GM21515 (cell line): Measurements from ENCODE around the gene TP53TG5.

Experiments used
- ATAC-seq: cut with Tn5 transposase; IDR thresholded peaks from one replicate; pipeline ENCODE4 v1.9.1; 2021; ENCODE audit not compliant: unreplicated experiment

TP53TG5 gene

DNA sequence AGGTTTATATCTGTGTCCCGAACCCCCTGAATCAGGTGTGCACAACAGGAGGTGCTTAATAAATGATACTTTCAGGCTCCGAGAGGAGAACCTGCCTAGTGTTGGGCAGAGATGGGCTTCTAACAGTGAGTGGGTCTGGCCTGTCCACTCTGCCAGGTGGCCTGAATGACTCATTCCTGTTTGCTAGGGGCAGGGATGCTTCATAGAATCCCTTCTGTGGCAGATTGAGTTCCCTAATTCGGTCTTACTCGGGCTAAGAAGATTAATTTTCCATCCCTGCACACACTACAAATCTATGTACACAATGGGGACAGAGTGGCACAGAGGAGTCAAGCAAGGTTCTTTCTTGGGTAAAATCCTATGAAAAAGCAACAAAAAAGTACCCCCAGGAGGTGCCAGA is 49.7 kb downstream of the TP53TG5 start:
- ATAC-seq: no peak

DNA sequence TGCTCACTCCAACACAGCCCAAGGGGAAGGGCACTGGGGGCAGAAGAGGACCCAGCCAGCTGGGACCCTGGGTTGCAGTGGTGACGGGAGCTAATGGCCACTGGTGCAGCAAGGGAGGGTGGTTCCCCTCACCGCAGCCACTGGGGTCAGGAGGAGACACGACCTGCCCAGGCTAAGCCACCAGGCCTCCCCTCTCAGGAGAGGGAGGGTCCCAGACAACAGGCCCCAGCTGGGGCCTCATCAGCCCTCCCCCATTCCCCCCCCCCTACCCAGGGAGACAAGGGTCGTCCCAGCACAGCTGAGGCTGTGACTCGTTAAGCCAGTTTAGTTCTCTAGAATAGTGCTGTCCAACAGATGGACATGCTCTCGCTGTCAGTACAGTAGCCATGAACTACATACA is 52.8 kb downstream of the TP53TG5 start:
- no peak for ATAC-seq

DNA sequence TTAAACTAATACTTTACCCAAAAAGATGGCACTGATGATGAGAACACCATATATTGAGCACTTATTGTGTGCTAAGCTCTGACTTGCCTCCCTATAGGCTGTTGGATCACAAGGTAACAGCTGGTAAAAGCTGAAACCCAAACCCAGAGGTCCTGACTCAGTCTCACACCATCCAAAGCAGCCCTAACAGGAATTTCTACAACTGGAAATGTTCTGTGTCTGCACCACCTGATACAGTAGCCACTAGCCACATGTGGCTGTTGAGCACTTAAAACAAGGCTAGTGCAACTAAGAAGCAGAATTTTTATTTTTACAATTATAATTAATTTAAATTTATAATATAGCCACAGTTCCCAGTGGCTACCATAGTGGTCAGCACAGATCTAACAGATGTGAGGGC is 54.4 kb downstream of the TP53TG5 start:
- ATAC-seq: no peak

DNA sequence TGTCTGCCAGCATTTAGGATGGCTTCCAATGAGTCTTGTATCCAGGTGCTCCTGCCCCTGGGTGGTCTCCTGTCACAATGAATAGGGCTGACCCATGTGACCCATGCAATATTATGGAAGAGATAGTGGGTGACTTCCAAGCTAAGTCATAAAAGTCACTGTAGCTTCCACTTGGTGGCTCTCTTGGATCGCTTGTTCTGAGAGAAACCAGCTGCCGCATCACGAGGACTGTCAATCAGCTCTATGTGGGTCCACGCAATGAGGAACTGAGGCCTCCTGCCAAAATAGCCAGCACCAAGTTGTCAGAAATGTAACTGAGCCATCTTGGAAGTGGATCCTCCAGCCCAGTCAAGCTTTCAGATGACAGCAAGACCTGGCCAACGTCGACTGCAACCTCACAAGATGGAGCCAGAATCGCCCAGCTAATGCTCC is 55.2 kb downstream of the TP53TG5 start:
- ATAC-seq: no peak
